ENCODE measurements around the gene GRAMD2B. TPM values are rescaled to one million over a fixed set of nuclear protein-coding genes. Genes with fewer than 3 reads are reported as not detected.

Gene GRAMD2B
- total RNA-seq, 1 experiment from 2014 or later, result 7.2 TPM

GRCh38 chr5:126444137-126444536 lies 20.9 kb downstream of the GRAMD2B start:
- H3K27me3 ChIP-seq (ENCODE audit: insufficient read depth, low read length), result no peaks in the 10 kb centered on the region
- H3K36me3 ChIP-seq (ENCODE audit: control insufficient read depth in 1 of 2, insufficient read depth in 2 of 2, low read length in 2 of 2), result no peaks in the 10 kb centered on the region
- H3K27ac ChIP-seq (ENCODE audit: low read depth, low read length), result no peak overlapping the region
- no peak for ATAC-seq
- H4K20me1 ChIP-seq (ENCODE audit: insufficient read depth), result no peaks in the 10 kb centered on the region
- ChIA-PET CTCF (no interaction called here), RAD21 (ENCODE audit: low non-redundant PET in 1 of 2, low total read pairs in 2 of 2, uncharacterized antibody in 2 of 2, unreplicated experiment in 2 of 2) (no interaction called here), POLR2A (no interaction called here)
- intact Hi-C loops (cut with micrococcal nuclease), result no loop called here
- no peak overlapping the region for H3K4me2 ChIP-seq (ENCODE audit: low read length)
- DNase-seq (ENCODE audit: low read depth, low spot score), result no peak
- TF ChIP-seq SRF (IDR thresholded peaks at IDR 0.05; ENCODE audit: low read depth) (no peak), SIN3A (IDR thresholded peaks at IDR 0.05; ENCODE audit: low read depth) (no peak), RAD21 (IDR thresholded peaks at IDR 0.05; ENCODE audit: low read depth) (no peak), CBX3 (IDR thresholded peaks at IDR 0.05; ENCODE audit: low read depth) (no peak), CEBPB (IDR thresholded peaks at IDR 0.05; ENCODE audit: low read depth) (no peak)
- peaks cover 19 to 71% of the 10 kb centered on the region in 2 experiments for H3K4me1 ChIP-seq (ENCODE audit: control insufficient read depth in 1 of 2, insufficient read depth in 2 of 2, low read length in 2 of 2)
- H3K4me3 ChIP-seq (replicated peaks in 1 of 2; ENCODE audit: low read depth in 1 of 2, low read length in 2 of 2), result no peak overlapping the region
- H3K9me3 ChIP-seq (ENCODE audit: control insufficient read depth in 1 of 2, insufficient read depth in 1 of 2, low read depth in 1 of 2, low read length in 2 of 2), result no peaks in the 10 kb centered on the region
- H2AFZ ChIP-seq (ENCODE audit: low read depth, low read length, poor library complexity, severe bottlenecking), result no peak overlapping the region
- BruUV-seq (replicated peaks), result no TSS peak
- no peaks in the 10 kb centered on the region for H3K9me2 ChIP-seq (ENCODE audit: insufficient read depth)
- no peak overlapping the region for H3K9ac ChIP-seq (ENCODE audit: low read length)
- H3K79me2 ChIP-seq (ENCODE audit: insufficient read depth, low read length), result peaks cover 4% of the 10 kb centered on the region

GRCh38 chr5:126445502-126446174 lies 22.4 kb downstream of the GRAMD2B start:
- peak overlapping the region in 1 of 2 experiments; percentile 43; a peak in 1 of 4 replicates for H3K4me3 ChIP-seq (replicated peaks in 1 of 2; ENCODE audit: low read depth in 1 of 2, low read length in 2 of 2)
- H3K27ac ChIP-seq (ENCODE audit: low read depth, low read length), result peak overlapping the region; percentile 64; the same call in 1 of the 2 replicates
- no TSS peak for BruUV-seq (replicated peaks)
- no peaks in the 10 kb centered on the region for H3K9me2 ChIP-seq (ENCODE audit: insufficient read depth)
- peak overlapping the region; percentile 77 for H3K4me2 ChIP-seq (ENCODE audit: low read length)
- ChIA-PET CTCF (no interaction called here), RAD21 (ENCODE audit: low non-redundant PET in 1 of 2, low total read pairs in 2 of 2, uncharacterized antibody in 2 of 2, unreplicated experiment in 2 of 2) (no interaction called here), POLR2A (no interaction called here)
- H3K4me1 ChIP-seq (ENCODE audit: control insufficient read depth in 1 of 2, insufficient read depth in 2 of 2, low read length in 2 of 2), result peaks cover 19 to 86% of the 10 kb centered on the region in 2 experiments
- H3K9ac ChIP-seq (ENCODE audit: low read length), result peak overlapping the region; percentile 53
- no peaks in the 10 kb centered on the region for H3K27me3 ChIP-seq (ENCODE audit: insufficient read depth, low read length)
- intact Hi-C loops (cut with micrococcal nuclease), result no loop called here
- H3K79me2 ChIP-seq (ENCODE audit: insufficient read depth, low read length), result peaks cover 4% of the 10 kb centered on the region
- no peak overlapping the region for H2AFZ ChIP-seq (ENCODE audit: low read depth, low read length, poor library complexity, severe bottlenecking)
- TF ChIP-seq EZH2 (IDR thresholded peaks at IDR 0.05) (no peak), POLR2A (IDR thresholded peaks at IDR 0.05; ENCODE audit: borderline replicate concordance, extremely low read depth, insufficient read depth, insufficient read length) (no peak), SRF (IDR thresholded peaks at IDR 0.05; ENCODE audit: low read depth) (no peak), ELF1 (IDR thresholded peaks at IDR 0.05; ENCODE audit: borderline replicate concordance, low read depth) (no peak), SIN3A (IDR thresholded peaks at IDR 0.05; ENCODE audit: low read depth) (no peak), JUND (IDR thresholded peaks at IDR 0.05) (0 out of 2 replicates have a peak, but pooled peaks have one; percentile 5), SP1 (IDR thresholded peaks at IDR 0.05; ENCODE audit: low read depth) (peak; percentile 35; the same call in 1 of the 2 replicates), TCF7L2 (IDR thresholded peaks at IDR 0.05; ENCODE audit: borderline replicate concordance, extremely low read depth, insufficient read depth, insufficient read length) (no peak), YY1 (IDR thresholded peaks at IDR 0.05; ENCODE audit: extremely low read depth, insufficient replicate concordance, low read depth, low read length) (no peak)
- TF ChIP-seq, protein P1, sequence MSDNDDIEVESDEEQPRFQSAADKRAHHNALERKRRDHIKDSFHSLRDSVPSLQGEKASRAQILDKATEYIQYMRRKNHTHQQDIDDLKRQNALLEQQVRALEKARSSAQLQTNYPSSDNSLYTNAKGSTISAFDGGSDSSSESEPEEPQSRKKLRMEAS (IDR thresholded peaks at IDR 0.05), result no peak
- TF ChIP-seq, protein P2, sequence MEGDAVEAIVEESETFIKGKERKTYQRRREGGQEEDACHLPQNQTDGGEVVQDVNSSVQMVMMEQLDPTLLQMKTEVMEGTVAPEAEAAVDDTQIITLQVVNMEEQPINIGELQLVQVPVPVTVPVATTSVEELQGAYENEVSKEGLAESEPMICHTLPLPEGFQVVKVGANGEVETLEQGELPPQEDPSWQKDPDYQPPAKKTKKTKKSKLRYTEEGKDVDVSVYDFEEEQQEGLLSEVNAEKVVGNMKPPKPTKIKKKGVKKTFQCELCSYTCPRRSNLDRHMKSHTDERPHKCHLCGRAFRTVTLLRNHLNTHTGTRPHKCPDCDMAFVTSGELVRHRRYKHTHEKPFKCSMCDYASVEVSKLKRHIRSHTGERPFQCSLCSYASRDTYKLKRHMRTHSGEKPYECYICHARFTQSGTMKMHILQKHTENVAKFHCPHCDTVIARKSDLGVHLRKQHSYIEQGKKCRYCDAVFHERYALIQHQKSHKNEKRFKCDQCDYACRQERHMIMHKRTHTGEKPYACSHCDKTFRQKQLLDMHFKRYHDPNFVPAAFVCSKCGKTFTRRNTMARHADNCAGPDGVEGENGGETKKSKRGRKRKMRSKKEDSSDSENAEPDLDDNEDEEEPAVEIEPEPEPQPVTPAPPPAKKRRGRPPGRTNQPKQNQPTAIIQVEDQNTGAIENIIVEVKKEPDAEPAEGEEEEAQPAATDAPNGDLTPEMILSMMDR (IDR thresholded peaks at IDR 0.05 in 2 of 3, conservative IDR thresholded peaks at IDR 0.05 in 1 of 3; ENCODE audit: borderline replicate concordance in 1 of 3, insufficient read depth in 1 of 3, low read depth in 2 of 3, low read length in 2 of 3), result no peak
- ATAC-seq (peak; percentile 59), DNase-seq (ENCODE audit: low read depth, low spot score) (peak; percentile 35)
- H4K20me1 ChIP-seq (ENCODE audit: insufficient read depth), result no peaks in the 10 kb centered on the region
- H3K9me3 ChIP-seq (ENCODE audit: control insufficient read depth in 1 of 2, insufficient read depth in 1 of 2, low read depth in 1 of 2, low read length in 2 of 2), result no peaks in the 10 kb centered on the region
- no peaks in the 10 kb centered on the region; a peak in 1 of 4 replicates for H3K36me3 ChIP-seq (ENCODE audit: control insufficient read depth in 1 of 2, insufficient read depth in 2 of 2, low read length in 2 of 2)
